ENCODE data around the gene IGF2BP2.

DNA sequence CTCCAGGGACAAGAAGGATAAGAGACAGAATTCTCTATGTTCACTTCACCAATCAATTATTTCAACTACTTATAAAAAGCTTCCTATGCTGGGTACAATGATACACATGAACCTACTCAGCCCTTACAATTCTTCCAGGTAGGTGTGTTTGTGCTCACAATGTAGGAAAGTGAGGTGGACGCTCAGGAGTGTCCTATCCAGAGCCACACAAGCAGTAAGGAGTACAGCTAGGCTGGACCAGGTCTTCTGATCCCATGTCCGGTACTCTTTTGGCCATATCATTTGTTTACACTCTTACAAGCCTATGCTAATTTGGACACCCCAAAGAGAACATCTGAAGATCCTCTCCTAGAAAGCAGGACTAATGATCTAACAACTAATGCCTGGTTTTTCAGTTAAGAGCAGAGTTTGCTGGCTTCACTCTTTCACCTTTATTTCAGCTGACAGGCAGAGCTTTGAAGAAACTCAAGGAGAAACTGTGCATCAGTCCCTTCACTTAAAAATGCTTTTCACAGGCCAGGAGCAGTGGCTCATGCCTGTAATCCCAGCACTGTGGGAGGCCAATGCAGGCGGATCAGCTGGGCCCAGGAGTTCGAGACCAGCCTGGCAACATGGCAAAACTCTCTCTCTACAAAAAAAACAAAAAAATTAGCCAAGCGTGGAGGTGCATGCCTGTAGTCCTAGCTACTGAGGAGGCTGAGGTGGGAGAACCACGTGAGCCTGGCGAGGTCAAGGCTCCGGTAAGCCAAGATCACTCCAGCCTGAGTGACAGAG, 27.5 kb downstream of the IGF2BP2 start:
- TF ChIP-seq, protein P1, sequence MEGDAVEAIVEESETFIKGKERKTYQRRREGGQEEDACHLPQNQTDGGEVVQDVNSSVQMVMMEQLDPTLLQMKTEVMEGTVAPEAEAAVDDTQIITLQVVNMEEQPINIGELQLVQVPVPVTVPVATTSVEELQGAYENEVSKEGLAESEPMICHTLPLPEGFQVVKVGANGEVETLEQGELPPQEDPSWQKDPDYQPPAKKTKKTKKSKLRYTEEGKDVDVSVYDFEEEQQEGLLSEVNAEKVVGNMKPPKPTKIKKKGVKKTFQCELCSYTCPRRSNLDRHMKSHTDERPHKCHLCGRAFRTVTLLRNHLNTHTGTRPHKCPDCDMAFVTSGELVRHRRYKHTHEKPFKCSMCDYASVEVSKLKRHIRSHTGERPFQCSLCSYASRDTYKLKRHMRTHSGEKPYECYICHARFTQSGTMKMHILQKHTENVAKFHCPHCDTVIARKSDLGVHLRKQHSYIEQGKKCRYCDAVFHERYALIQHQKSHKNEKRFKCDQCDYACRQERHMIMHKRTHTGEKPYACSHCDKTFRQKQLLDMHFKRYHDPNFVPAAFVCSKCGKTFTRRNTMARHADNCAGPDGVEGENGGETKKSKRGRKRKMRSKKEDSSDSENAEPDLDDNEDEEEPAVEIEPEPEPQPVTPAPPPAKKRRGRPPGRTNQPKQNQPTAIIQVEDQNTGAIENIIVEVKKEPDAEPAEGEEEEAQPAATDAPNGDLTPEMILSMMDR (IDR thresholded peaks at IDR 0.05) = no peak
- no peak for TF ChIP-seq POLR2A (IDR thresholded peaks at IDR 0.05)
